Adrenal gland (tissue), 12 donors: ENCODE results near the gene RYK. TPM values are rescaled to one million over a fixed set of nuclear protein-coding genes. Genes with fewer than 3 reads are reported as not detected.

Source experiments
- DNase-seq, 7 donors: peaks; one replicate each; pipeline ENCODE4 v3.0.0-alpha.2; 2019 to 2020
- H3K27ac ChIP-seq, 5 donors: fragments of 200-600 bp; sonication (generic) in 4 of 5; 1 replicate in 3 of 5; 2 replicates in 2 of 5; pipeline versions ENCODE4 v1.5.1 to v1.8.0; 2016 to 2020; ENCODE audit warnings: mild to moderate bottlenecking in 1 of 5
- H3K27me3 ChIP-seq: fragments of 200-600 bp; 2 replicates; pipeline ENCODE4 v1.8.0; 2021
- H3K36me3 ChIP-seq, 2 donors: fragments of 200-600 bp; replicated peaks in 1 of 2; 1 replicate in 1 of 2; 2 replicates in 1 of 2; pipeline versions ENCODE4 v1.5.1 to v1.8.0; 2018 to 2022
- H3K4me1 ChIP-seq, 2 donors: fragments of 200-600 bp; replicated peaks in 1 of 2; 1 replicate in 1 of 2; 2 replicates in 1 of 2; pipeline versions ENCODE4 v1.5.1 to v1.8.0; 2018 to 2021
- H3K4me3 ChIP-seq, 4 donors: fragments of 200-600 bp; sonication (generic) in 3 of 4; one replicate each; pipeline ENCODE4 v1.5.1; 2016 to 2018
- H3K9me3 ChIP-seq, 3 donors: fragments of 200-600 bp; sonication (generic) in 1 of 3; replicated peaks in 1 of 3; 1 replicate in 2 of 3; 2 replicates in 1 of 3; pipeline versions ENCODE4 v1.5.1 to v1.8.0; 2016 to 2021
- POLR2A ChIP-seq, 2 donors: fragments of 450-650 bp; IDR thresholded peaks; one replicate each; pipeline ENCODE4 v1.6.1; 2017; ENCODE audit warnings: antibody characterized with exemption in 2 of 2, mild to moderate bottlenecking in 2 of 2, moderate library complexity in 1 of 2
- WGBS, 4 donors: extraction: QIAGEN DNeasy Blood & Tissue Kit in 2 of 4; methylation state at CpG; one replicate each; pipeline versions ENCODE4 v1.1.5 to v1.1.7; 2013 to 2017; 5-methylcytosine and 5-hydroxymethylcytosine counted together
- intact Hi-C, 2 donors: fragments of 100-400 bp; cut with DNase I; formaldehyde crosslinking; loops; one replicate each; pipeline versions ENCODE4 v1.14.1 to v1.15.0; 2022 to 2023
- polyA plus RNA-seq, 3 donors: library from polyadenylated mRNA; stranded (reverse); fragments of 200-250 nt in 2 of 3; fragments of 350-450 nt in 1 of 3; fragmentation: Illumina TruSeq in 1 of 3; extraction: RNeasy Lipid Tissue Mini Kit (QIAGEN cat#74804) in 1 of 3; gene quantifications; one replicate each; pipeline ENCODE4 v1.2.3, GENCODE V29; 2013 to 2014
- total RNA-seq, 9 donors: library from RNA; depleted of rRNA in 4 of 9; stranded (reverse); fragments of >200 nt in 4 of 9; fragments of 120-200 nt in 1 of 9; fragmentation: NEBNext Ultra II Directional in 1 of 9; extraction: Animal tissue kit (Norgen Biotek cat#: 25700) in 1 of 9; gene quantifications; one replicate each; pipeline versions ENCODE4 v1.1.0 to v1.2.4, GENCODE V29; 2013 to 2023
- TF ChIP-seq, protein P1 (sequence below), 6 experiments: fragments of 450-650 bp in 4 of 6; fragments of 200-600 bp in 2 of 6; sonication (generic) in 1 of 6; IDR thresholded peaks; 1 replicate in 5 of 6; 2 replicates in 1 of 6; pipeline versions ENCODE4 v1.5.1 to v1.8.0; 2016 to 2021; ENCODE audit warnings: antibody characterized with exemption in 6 of 6, mild to moderate bottlenecking in 2 of 6, moderate library complexity in 1 of 6
- donor health status: healthy with polysubstance abuse.
- donor health status: Bipolar disorder and iron deficiency.
- donor health status: DM: yes; HTN: yes; CAD: no.
- donor health status: DM: no; HTN: no; CAD: no.
- donor health status: DM: no; HTN: no; CAD: no.
- donor health status: DM: yes; HTN: yes; CAD: no.

RYK gene
- total and polyA plus RNA-seq, 12 donors: 27.7 to 74.4 (median 42.1) TPM

DNA sequence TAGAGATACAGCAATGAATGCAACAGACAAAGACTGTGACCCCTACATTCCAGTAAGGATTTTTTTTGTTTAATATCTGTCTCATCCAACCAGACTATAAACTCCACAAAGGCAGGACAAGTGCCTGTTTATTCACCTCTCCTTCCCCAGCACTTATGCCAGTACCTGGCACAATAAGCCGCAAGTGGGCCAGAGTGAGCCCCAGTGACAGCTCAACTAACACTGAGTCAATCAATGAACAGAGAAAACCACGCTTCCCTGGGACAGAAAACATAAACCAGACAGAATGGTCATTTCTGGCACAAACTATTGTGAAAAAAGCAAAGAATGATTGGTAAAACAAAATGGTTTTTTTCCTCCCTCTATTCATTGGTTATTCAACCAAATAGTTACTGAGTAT lies 52.2 kb downstream of the RYK start:
- H3K4me3 ChIP-seq: no peak overlapping the region
- TF ChIP-seq POLR2A (IDR thresholded peaks at IDR 0.05): no peak
- TF ChIP-seq, protein P1, sequence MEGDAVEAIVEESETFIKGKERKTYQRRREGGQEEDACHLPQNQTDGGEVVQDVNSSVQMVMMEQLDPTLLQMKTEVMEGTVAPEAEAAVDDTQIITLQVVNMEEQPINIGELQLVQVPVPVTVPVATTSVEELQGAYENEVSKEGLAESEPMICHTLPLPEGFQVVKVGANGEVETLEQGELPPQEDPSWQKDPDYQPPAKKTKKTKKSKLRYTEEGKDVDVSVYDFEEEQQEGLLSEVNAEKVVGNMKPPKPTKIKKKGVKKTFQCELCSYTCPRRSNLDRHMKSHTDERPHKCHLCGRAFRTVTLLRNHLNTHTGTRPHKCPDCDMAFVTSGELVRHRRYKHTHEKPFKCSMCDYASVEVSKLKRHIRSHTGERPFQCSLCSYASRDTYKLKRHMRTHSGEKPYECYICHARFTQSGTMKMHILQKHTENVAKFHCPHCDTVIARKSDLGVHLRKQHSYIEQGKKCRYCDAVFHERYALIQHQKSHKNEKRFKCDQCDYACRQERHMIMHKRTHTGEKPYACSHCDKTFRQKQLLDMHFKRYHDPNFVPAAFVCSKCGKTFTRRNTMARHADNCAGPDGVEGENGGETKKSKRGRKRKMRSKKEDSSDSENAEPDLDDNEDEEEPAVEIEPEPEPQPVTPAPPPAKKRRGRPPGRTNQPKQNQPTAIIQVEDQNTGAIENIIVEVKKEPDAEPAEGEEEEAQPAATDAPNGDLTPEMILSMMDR (IDR thresholded peaks at IDR 0.05): no peak

DNA sequence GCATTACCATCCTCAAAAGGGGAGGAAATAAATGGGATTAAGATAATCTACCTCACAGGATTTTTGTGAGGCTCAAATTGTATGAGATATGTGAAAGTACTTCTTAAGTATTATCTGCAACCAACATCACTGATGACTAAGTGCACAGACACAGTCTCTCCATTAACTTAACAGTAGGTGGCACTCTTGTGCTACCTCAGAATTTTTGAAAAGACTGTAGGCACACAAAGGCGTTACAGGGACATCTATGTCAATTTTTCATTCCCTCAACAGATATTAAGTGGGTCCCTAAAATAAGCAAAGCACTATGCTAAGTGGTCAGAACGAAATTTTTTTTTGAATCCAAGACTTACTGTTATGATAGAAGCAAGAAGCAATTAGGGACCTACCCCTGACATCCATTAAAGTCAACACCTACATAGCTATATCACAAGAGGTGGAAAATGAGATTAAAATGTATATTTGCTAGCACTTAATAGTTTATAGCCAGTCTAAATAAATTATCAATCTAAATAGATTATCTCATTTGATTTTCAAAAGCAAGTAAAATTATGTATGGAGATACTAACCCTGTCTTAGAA lies 52.9 kb downstream of the RYK start:
- TF ChIP-seq, protein P1 (IDR thresholded peaks at IDR 0.05): peak; percentile 74 to 84 (median 78)
- TF ChIP-seq POLR2A (IDR thresholded peaks at IDR 0.05): no peak
- Histone ChIP-seq H3K4me1 (no peaks in the 10 kb centered on the region), H3K27me3 (no peaks in the 10 kb centered on the region), H3K9me3 (no peaks in the 10 kb centered on the region), H3K4me3 (no peak overlapping the region), H3K36me3 (peaks cover 0 to 32% of the 10 kb centered on the region in 2 donors), H3K27ac (no peak overlapping the region)
- intact Hi-C loops: no loop called here
- 6 to 8% (median 7%) methylated on average over 2 of the region's 2 CpGs for WGBS, 4 donors
- DNase-seq: peak in 2 of 7 donors; percentile 14 to 21

More for the DNA sequence above, 52.2 kb downstream of the RYK start:
- no peaks in the 10 kb centered on the region for H3K27me3 ChIP-seq
- no peaks in the 10 kb centered on the region for H3K4me1 ChIP-seq
- DNase-seq: no peak
- WGBS, 4 donors: 94 to 99% (median 96%) methylated on average over 2 of the region's 2 CpGs
- intact Hi-C loops: no loop called here
- no peak overlapping the region for H3K27ac ChIP-seq
- no peaks in the 10 kb centered on the region for H3K9me3 ChIP-seq
- H3K36me3 ChIP-seq: peaks cover 0 to 33% of the 10 kb centered on the region in 2 donors

DNA sequence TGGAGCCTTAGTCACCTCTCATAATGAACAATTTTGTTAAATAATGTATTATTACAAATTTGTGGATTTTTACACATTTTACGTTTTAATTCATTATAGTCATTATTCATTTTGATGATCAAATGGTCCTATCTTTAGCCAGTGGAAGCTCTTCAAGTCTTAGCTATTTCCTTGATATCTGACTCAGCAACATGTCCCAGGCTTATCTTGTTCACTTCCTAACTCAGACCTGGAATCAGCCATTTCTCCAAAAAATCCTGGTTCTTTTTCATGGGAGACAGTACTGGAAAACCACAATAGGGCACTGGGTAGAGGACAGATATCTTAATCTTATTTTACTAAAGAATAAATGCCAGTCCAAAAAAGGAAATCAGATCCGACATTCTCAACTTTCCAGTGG lies 56.4 kb downstream of the RYK start:
- intact Hi-C loops: no loop called here
- H3K36me3 ChIP-seq: peaks cover 0 to 12% of the 10 kb centered on the region in 2 donors

DNA sequence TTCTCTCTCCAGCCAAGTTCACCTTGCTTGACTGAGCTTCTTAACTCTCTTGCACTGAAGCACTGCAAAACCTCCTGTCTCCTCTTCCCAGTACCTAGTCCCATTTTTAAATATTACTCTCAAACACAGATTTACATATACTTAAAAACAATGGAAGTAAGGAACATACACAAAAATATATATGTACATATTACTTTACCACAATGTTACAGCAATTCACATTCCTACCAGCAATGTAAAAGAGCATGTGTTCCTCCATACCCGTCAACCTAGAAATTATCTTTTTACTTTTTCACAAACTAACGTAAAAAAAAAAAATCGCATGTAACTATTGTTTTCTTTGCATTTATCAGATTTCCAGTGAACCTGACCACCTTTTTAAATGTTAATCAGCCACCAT lies 60.4 kb downstream of the RYK start:
- WGBS, 4 donors: 91 to 97% (median 96%) methylated on average over 3 of the region's 3 CpGs
- no peak overlapping the region for H3K4me3 ChIP-seq
- TF ChIP-seq POLR2A (IDR thresholded peaks at IDR 0.05): no peak
- TF ChIP-seq, protein P1 (IDR thresholded peaks at IDR 0.05): no peak
- no peak overlapping the region for H3K27ac ChIP-seq
- intact Hi-C loops: no loop called here
- H3K4me1 ChIP-seq: peaks cover 0 to 12% of the 10 kb centered on the region in 2 donors
- no peak for DNase-seq
- peaks cover 0 to 12% of the 10 kb centered on the region in 2 donors for H3K36me3 ChIP-seq
- no peaks in the 10 kb centered on the region for H3K27me3 ChIP-seq
- no peaks in the 10 kb centered on the region for H3K9me3 ChIP-seq

More for the DNA sequence above, 56.4 kb downstream of the RYK start:
- Histone ChIP-seq H3K27ac (no peak overlapping the region), H3K4me3 (no peak overlapping the region), H3K9me3 (no peaks in the 10 kb centered on the region), H3K27me3 (no peaks in the 10 kb centered on the region), H3K4me1 (no peaks in the 10 kb centered on the region)
- 62 to 72% (median 62%) methylated on average over 2 of the region's 2 CpGs for WGBS, 4 donors
- TF ChIP-seq POLR2A (IDR thresholded peaks at IDR 0.05): no peak
- TF ChIP-seq, protein P1 (IDR thresholded peaks at IDR 0.05): no peak
- DNase-seq: no peak
